K562 treated with DMSO at 1 percent for 24 hours (cell line): Measurements from ENCODE around the gene SPATA6. TPM values are rescaled to one million over a fixed set of nuclear protein-coding genes. Genes with fewer than 3 reads are reported as not detected.

Experiments
- total RNA-seq: library from RNA; unstranded; fragments of 300-600 nt; gene quantifications from 2 replicates; pipeline ENCODE4 v1.2.3, GENCODE V29; 2022; ENCODE audit warnings: low read depth; ENCODE audit not compliant: insufficient read depth

Gene SPATA6
- 1.0 and 1.4 TPM in 2 replicates for total RNA-seq

DNA sequence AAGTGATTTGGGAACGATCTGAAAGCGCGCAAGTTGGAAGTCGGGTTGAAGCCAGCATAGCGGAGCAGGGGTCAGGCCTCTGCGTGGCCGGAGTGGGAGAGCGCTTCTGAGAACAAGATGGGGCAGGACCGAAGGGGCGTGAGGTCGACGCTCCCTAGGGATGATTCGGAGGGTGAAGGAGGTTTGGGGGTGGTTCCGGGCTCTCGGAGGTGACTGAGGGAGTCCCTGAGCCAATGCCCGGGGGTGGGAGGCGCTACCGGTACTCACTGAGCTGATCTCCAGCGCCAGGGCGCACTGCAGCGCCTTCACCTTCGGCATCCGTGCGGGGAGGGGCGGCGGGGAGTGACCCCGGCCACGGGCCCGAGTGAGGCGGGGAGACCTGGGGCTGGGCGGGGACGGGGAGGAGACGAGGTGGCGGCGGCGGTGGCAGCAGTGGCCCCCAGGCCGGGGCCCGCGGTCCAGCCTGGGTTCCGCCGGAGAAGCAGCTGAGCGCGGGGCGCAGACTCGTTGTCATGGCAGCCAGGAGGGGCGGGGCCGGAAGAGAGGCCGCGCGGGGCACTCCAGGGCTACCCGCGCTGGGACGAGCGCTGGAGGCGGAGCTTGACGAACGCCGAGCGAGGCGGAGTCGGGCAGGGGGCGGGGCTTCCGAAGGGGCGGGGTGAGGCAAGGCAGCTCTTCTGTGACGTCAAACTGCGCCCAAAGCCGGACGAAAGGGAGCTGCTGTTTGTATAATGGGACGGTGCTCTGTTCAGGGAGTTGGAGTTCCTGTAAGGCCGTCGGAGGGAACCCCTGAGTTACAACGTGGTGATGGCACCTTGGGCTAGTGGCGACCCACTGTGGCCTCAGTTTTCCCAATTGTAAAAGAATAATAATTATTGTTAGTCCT lies at the start of gene SPATA6:
Gene SPATA6, minus strand, starts transcription at position 514 of the 886 bp plus-strand sequence. Its CDS starts 196 bp downstream, at position 318.

Other genes with a start within 250 kb of the SPATA6 start
- gene SLC5A9, start 249.5 kb downstream of the SPATA6 start, total RNA-seq = not detected in 2 replicates